GM12878 (cell line): ENCODE measurements around the gene DCAF17. TPM values are rescaled to one million over a fixed set of nuclear protein-coding genes. Genes with fewer than 3 reads are reported as not detected.

Source experiments
- ATAC-seq: fragments of 200-7000 bp; cut with Tn5 transposase; 3 replicates; pipeline ENCODE4 v1.9.1; 2020; ENCODE audit warnings: mild to moderate bottlenecking, moderate library complexity
- BruUV-seq: library from RNA; stranded (reverse); fragments of 400-500 nt; replicated peaks from 2 replicates; lab custom pipeline; 2021; lab: Mats Ljungman, UMichigan
- CTCF ChIA-PET: fragments of 300-600 bp; sonication (Branson Sonifier 250); formaldehyde crosslinking; extraction: SDS; loops from one replicate; lab custom pipeline; 2021; ENCODE audit warnings: inconsistent platforms; lab: Yijun Ruan, JAX
- POLR2A ChIA-PET: fragments of 350-600 bp; formaldehyde crosslinking; extraction: SDS; loops from one replicate; lab custom pipeline; 2021; ENCODE audit warnings: inconsistent platforms; lab: Charles Lee
- RAD21 ChIA-PET: fragments of 300-600 bp; sonication (Branson Sonifier 250); formaldehyde crosslinking; loops from one replicate; lab custom pipeline; 2023; ENCODE audit warnings: antibody characterized with exemption; ENCODE audit not compliant: unreplicated experiment; lab: Charles Lee
- SMC1A ChIA-PET: fragments of 300-600 bp; sonication (Branson Sonifier 250); formaldehyde crosslinking; loops from one replicate; lab custom pipeline; 2023; ENCODE audit not compliant: unreplicated experiment, uncharacterized antibody; lab: Charles Lee
- DNase-seq: peaks from one replicate; pipeline ENCODE4 v3.0.0-alpha.2; 2011; ENCODE audit warnings: low read depth, low spot score
- FAIRE-seq: peaks from 3 replicates; lab custom pipeline; 2011; peaks lifted over from hg19 to GRCh38; lab: Jason Lieb, UNC
- H2AFZ ChIP-seq: 2 replicates; pipeline ENCODE4 v1.6.0; 2011; ENCODE audit warnings: low read depth, low read length, control low read depth; ENCODE audit not compliant: control insufficient read depth
- H3K27ac ChIP-seq: 2 replicates; pipeline ENCODE4 v1.5.1; 2011; ENCODE audit warnings: control low read depth; ENCODE audit not compliant: control insufficient read depth, insufficient read depth
- H3K27me3 ChIP-seq, 2 experiments: replicated peaks in 1 of 2; 2 replicates each; pipeline versions ENCODE4 v1.6.0 to v1.6.1; 2011; ENCODE audit warnings: low read length in 1 of 2; ENCODE audit not compliant: control insufficient read depth in 2 of 2, insufficient read depth in 2 of 2
- H3K36me3 ChIP-seq, 2 experiments: 2 replicates each; pipeline ENCODE4 v1.5.1; 2011; ENCODE audit warnings: low read length in 1 of 2; ENCODE audit not compliant: control insufficient read depth in 2 of 2, insufficient read depth in 2 of 2
- H3K4me1 ChIP-seq: 2 replicates; pipeline ENCODE4 v1.6.1; 2011; ENCODE audit warnings: mild to moderate bottlenecking, low read length, moderate library complexity, mixed read lengths; ENCODE audit not compliant: control insufficient read depth, insufficient read depth
- H3K4me2 ChIP-seq: 2 replicates; pipeline ENCODE4 v1.6.0; 2011; ENCODE audit warnings: control low read depth; ENCODE audit not compliant: control insufficient read depth, insufficient read depth
- H3K4me3 ChIP-seq: fragments of 200-600 bp; sonication (generic); 2 replicates; pipeline ENCODE4 v1.5.1; 2016
- H3K79me2 ChIP-seq: 2 replicates; pipeline ENCODE4 v1.6.0; 2011; ENCODE audit warnings: low read length; ENCODE audit not compliant: control insufficient read depth, insufficient read depth
- H3K9ac ChIP-seq: 2 replicates; pipeline ENCODE4 v1.8.0; 2011; ENCODE audit warnings: low read length, control low read depth, mixed read lengths; ENCODE audit not compliant: control insufficient read depth, insufficient read depth
- H3K9me3 ChIP-seq: replicated peaks from 3 replicates; pipeline ENCODE4 v1.5.1; 2011; ENCODE audit warnings: mild to moderate bottlenecking, low read length; ENCODE audit not compliant: control insufficient read depth, insufficient read depth
- H4K20me1 ChIP-seq: 2 replicates; pipeline ENCODE4 v1.6.0; 2011; ENCODE audit not compliant: control insufficient read depth, insufficient read depth
- IKZF1 ChIP-seq: fragments of 450-650 bp; conservative IDR thresholded peaks from 2 replicates; pipeline ENCODE4 v1.6.1; 2017; ENCODE audit warnings: antibody characterized with exemption, mild to moderate bottlenecking
- PAX5 ChIP-seq: IDR thresholded peaks from 2 replicates; pipeline ENCODE4 v1.6.1; 2011; ENCODE audit warnings: low read depth, low read length, borderline replicate concordance
- POLR2AphosphoS2 ChIP-seq: IDR thresholded peaks from 2 replicates; pipeline ENCODE4 v1.6.1; 2011; ENCODE audit warnings: low read depth, mild to moderate bottlenecking, low read length, improper control_type of control experiment, moderate library complexity
- RUNX3 ChIP-seq: IDR thresholded peaks from 2 replicates; pipeline ENCODE4 v1.6.1; 2012; ENCODE audit warnings: low read length, inconsistent platforms
- WGBS: methylation state at CpG from one replicate; pipeline ENCODE4 v1.1.6; 2016; ENCODE audit warnings: low lambda C conversion rate; ENCODE audit not compliant: insufficient replicate concordance, insufficient coverage; ENCODE audit errors: missing lambda C conversion rate; 5-methylcytosine and 5-hydroxymethylcytosine counted together
- in situ Hi-C: fragments of 300-500 bp; cut with MboI; formaldehyde crosslinking; loops from 9 replicates; pipeline ENCODE4 v1.14.3; 2018; ENCODE audit warnings: mixed read lengths
- intact Hi-C: fragments of 100-400 bp; cut with micrococcal nuclease; formaldehyde crosslinking; loops from one replicate; pipeline ENCODE4 v1.14.2; 2022; ENCODE audit not compliant: unreplicated experiment
- polyA plus RNA-seq, 11 experiments: library from polyadenylated mRNA; depleted of rRNA in 4 of 11; unstranded in 6 of 11; stranded (reverse) in 5 of 11; fragments of >200 nt; fragmentation: Nextera tagmentation in 4 of 11; fragmentation: Illumina TruSeq in 1 of 11; extraction: Ambion mirVana in 4 of 11; extraction: Trizol in 1 of 11; gene quantifications; 1 replicate in 1 of 11; 2 replicates in 10 of 11; pipeline versions ENCODE4 v1.2.1 to v1.2.3, GENCODE V29; 2011 to 2016; ENCODE audit warnings: inconsistent platforms in 2 of 11, missing spikeins in 2 of 11, low read depth in 1 of 11
- total RNA-seq, 4 experiments: library from RNA; depleted of rRNA in 3 of 4; stranded (reverse); fragments of >200 nt in 3 of 4; fragmentation: Illumina TruSeq in 1 of 4; extraction: Trizol in 1 of 4; gene quantifications; 2 replicates each; pipeline versions ENCODE4 v1.2.1 to v1.2.3, GENCODE V29; 2013 to 2021

DCAF17 gene
- total and polyA plus RNA-seq, 10 of the 15 experiments (the other 5 are each of a cell fraction or from before 2014, with no cell fraction given) = 5.2 to 32.9 (median 23.4) TPM

- Histone ChIP-seq H3K4me3 (peak overlapping the region; percentile 95), H3K36me3 (no peaks in the 10 kb centered on the region; a peak in 1 of 4 replicates), H3K4me2 (peak overlapping the region; percentile 85), H3K79me2 (peaks cover 50% of the 10 kb centered on the region), H3K4me1 (peaks cover 6% of the 10 kb centered on the region; the same call in 1 of the 2 replicates), H3K9me3 (no peaks in the 10 kb centered on the region), H3K27ac (peak overlapping the region; percentile 81), H2AFZ (peak overlapping the region; percentile 72), H3K27me3 (no peaks in the 10 kb centered on the region), H4K20me1 (0 out of 2 replicates have a peak, but pooled peaks cover 2% of the 10 kb centered on the region), H3K9ac (peak overlapping the region; percentile 77)
- ATAC-seq = peak; percentile 64
- ChIA-PET RAD21 (interaction anchor here (2.0 to 3.7 kb wide), 2 partner anchors 10 to 13 kb away, joined by 10 to 13 read pairs; no protein-coding TSS in a partner anchor), POLR2A (interaction anchor here (1.6 to 3.7 kb wide), 3 partner anchors 10 to 13 kb away, joined by 7 to 24 read pairs (median 13); no protein-coding TSS in a partner anchor), SMC1A (interaction anchor here (1.1 to 5.5 kb wide), 6 partner anchors 8 to 87 kb away, joined by 3 to 46 read pairs (median 6); no protein-coding TSS in a partner anchor), CTCF (interaction anchor here (0.6 to 2.6 kb wide), 9 partner anchors 9 to 594 kb away, joined by 3 to 17 read pairs (median 3); partner anchors contain the start of gene GORASP2)
- DNase-seq = no peak
- in situ Hi-C loops = no loop called here
- TF ChIP-seq PAX5 (0 out of 2 replicates have a peak, but pooled peaks have one; percentile 8), POLR2AphosphoS2 (0 out of 2 replicates have a peak, but pooled peaks have one; percentile 7), IKZF1 (no peak), RUNX3 (peak; percentile 21; the same call in 1 of the 2 replicates)
- no TSS peak for BruUV-seq
- FAIRE-seq = no peak
- WGBS = 0% methylated on average over 2 of the region's 29 CpGs
- intact Hi-C loops = loop anchor here (1.0 to 10.0 kb wide), 4 partner anchors 28 to 368 kb away; partner anchors contain the start of genes DCAF17 and METTL8
These were observed 88.7 kb downstream of the DCAF17 start for GRCh38 chr2:171522788-171523087.
